ENCODE results near the gene CERS2. TPM values are rescaled to one million over a fixed set of nuclear protein-coding genes. Genes with fewer than 3 reads are reported as not detected.

The CERS2 gene
- total RNA-seq, 1 experiment from 2014 or later: 113 TPM

GRCh38 chr1:150979092-150980056, 4.7 kb upstream of the CERS2 start:
- intact Hi-C loops (cut with micrococcal nuclease; ENCODE audit: unreplicated experiment): loop anchor here (1.0 to 10.0 kb wide), 6 partner anchors 16 to 725 kb away; partner anchors contain the start of genes ARNT, CA14, ENSA and SETDB1
- no peaks in the 10 kb centered on the region for H3K9me2 ChIP-seq (ENCODE audit: insufficient read depth)
- H4K20me1 ChIP-seq (ENCODE audit: insufficient read depth): no peaks in the 10 kb centered on the region
- no peak overlapping the region for H3K4me3 ChIP-seq
- H3K27ac ChIP-seq: peak overlapping the region; percentile 77; the same call in 1 of the 2 replicates
- H3K4me1 ChIP-seq (replicated peaks; ENCODE audit: insufficient read depth): peaks cover 90% of the 10 kb centered on the region
- BruUV-seq (replicated peaks): no TSS peak
- H3F3A ChIP-seq (ENCODE audit: insufficient read depth, low read depth): peaks cover 74% of the 10 kb centered on the region
- peaks cover 14% of the 10 kb centered on the region; the same call in 1 of the 2 replicates for H3K79me2 ChIP-seq (ENCODE audit: low read depth)
- H3K27me3 ChIP-seq (ENCODE audit: insufficient read depth, low read depth): no peaks in the 10 kb centered on the region
- no peaks in the 10 kb centered on the region for H3K36me3 ChIP-seq (ENCODE audit: low read depth)
- TF ChIP-seq CTCF (conservative IDR thresholded peaks at IDR 0.05): peak; percentile 99
- TF ChIP-seq EZH2 (IDR thresholded peaks at IDR 0.05; ENCODE audit: low read depth): no peak
- peak overlapping the region; percentile 78; the same call in 1 of the 2 replicates for H3K4me2 ChIP-seq
- no peaks in the 10 kb centered on the region for H3K9me3 ChIP-seq (ENCODE audit: insufficient read depth, low read depth)
- ChIA-PET POLR2A (ENCODE audit: unreplicated experiment) (no interaction called here), CTCF (interaction anchor here (0.6 to 1.3 kb wide), 3 partner anchors 13 to 82 kb away, joined by 3 to 13 read pairs (median 4); no protein-coding TSS in a partner anchor)
- DNase-seq: peak; percentile 72 to 84
- no peak overlapping the region for H2AFZ ChIP-seq

- Histone ChIP-seq H3F3A (ENCODE audit: insufficient read depth, low read depth) (peaks cover 56% of the 10 kb centered on the region), H3K27ac (peak overlapping the region; percentile 71), H4K20me1 (ENCODE audit: insufficient read depth) (0 out of 2 replicates have a peak, but pooled peaks cover 8% of the 10 kb centered on the region), H3K4me3 (peak overlapping the region; percentile 35; the same call in 1 of the 2 replicates), H3K27me3 (ENCODE audit: insufficient read depth, low read depth) (no peaks in the 10 kb centered on the region), H2AFZ (peak overlapping the region; percentile 36; the same call in 1 of the 2 replicates), H3K4me2 (peak overlapping the region; percentile 73), H3K36me3 (ENCODE audit: low read depth) (no peaks in the 10 kb centered on the region), H3K79me2 (ENCODE audit: low read depth) (peaks cover 20% of the 10 kb centered on the region), H3K9me2 (ENCODE audit: insufficient read depth) (no peaks in the 10 kb centered on the region), H3K9me3 (ENCODE audit: insufficient read depth, low read depth) (no peaks in the 10 kb centered on the region), H3K4me1 (replicated peaks; ENCODE audit: insufficient read depth) (peaks cover 82% of the 10 kb centered on the region)
- POLR2A ChIA-PET (ENCODE audit: unreplicated experiment): interaction anchor here (0.6 to 0.7 kb wide), 3 partner anchors 17 to 409 kb away, joined by 3 to 11 read pairs (median 6); no protein-coding TSS in a partner anchor
- CTCF ChIA-PET: interaction anchor here (0.6 to 0.9 kb wide), 3 partner anchors 19 to 51 kb away, joined by 3 to 9 read pairs (median 5); partner anchors contain the start of gene SETDB1
- no peak for TF ChIP-seq CTCF (conservative IDR thresholded peaks at IDR 0.05)
- no peak for TF ChIP-seq EZH2 (IDR thresholded peaks at IDR 0.05; ENCODE audit: low read depth)
- peak; percentile 86 to 93 for DNase-seq
- TSS peak; percentile 23 for BruUV-seq (replicated peaks)
- intact Hi-C loops (cut with micrococcal nuclease; ENCODE audit: unreplicated experiment): loop anchor here (2.0 to 10.0 kb wide), 5 partner anchors 82 to 722 kb away; partner anchors contain the start of genes ARNT, CA14, CDC42SE1 and ENSA
These were observed 2.5 kb upstream of the CERS2 start for GRCh38 chr1:150976879-150977694.

All from PC-9 (cell line).